Activated naive CD4-positive, alpha-beta T cell treated with anti-CD3 and anti-CD28 coated beads, Interleukin-2, amount 50 U/mL, for 72 hours (primary cell): Measurements from ENCODE around the gene SH3BP5L. TPM values are rescaled to one million over a fixed set of nuclear protein-coding genes. Genes with fewer than 3 reads are reported as not detected.
"Not testable (repeated sequence)": the region's sequence is repeated elsewhere in the genome, so short reads cannot be mapped to it uniquely, and the experiment has no call there.

Experiments
- ATAC-seq, 2 donors: fragments of 150-1000 bp; cut with Tn5 transposase; 2 replicates each; pipeline ENCODE4 v1.10.0; 2021; ENCODE audit warnings: mild to moderate bottlenecking in 2 of 2, moderate library complexity in 2 of 2
- DNase-seq, 2 donors: peaks; one replicate each; pipeline ENCODE4 v3.0.0; 2021 to 2022; ENCODE audit warnings: low spot score in 2 of 2
- H3K27ac Mint-ChIP-seq, 2 donors: one replicate each; pipeline ENCODE4 v1.8.0; 2022; ENCODE audit warnings: mild to moderate bottlenecking in 2 of 2, mixed read lengths in 2 of 2
- H3K36me3 Mint-ChIP-seq, 2 donors: one replicate each; pipeline ENCODE4 v1.8.0; 2022; ENCODE audit warnings: mixed read lengths in 2 of 2
- H3K9me3 Mint-ChIP-seq, 2 donors: one replicate each; pipeline ENCODE4 v1.8.0; 2022; ENCODE audit warnings: mixed read lengths in 2 of 2
- total RNA-seq, 2 donors: library from RNA; stranded (reverse); gene quantifications; one replicate each; pipeline ENCODE4 v1.2.3, GENCODE V29; 2022

Gene SH3BP5L
- total RNA-seq, 2 donors from 2014 or later, result 19.3 to 33.9 TPM

DNA sequence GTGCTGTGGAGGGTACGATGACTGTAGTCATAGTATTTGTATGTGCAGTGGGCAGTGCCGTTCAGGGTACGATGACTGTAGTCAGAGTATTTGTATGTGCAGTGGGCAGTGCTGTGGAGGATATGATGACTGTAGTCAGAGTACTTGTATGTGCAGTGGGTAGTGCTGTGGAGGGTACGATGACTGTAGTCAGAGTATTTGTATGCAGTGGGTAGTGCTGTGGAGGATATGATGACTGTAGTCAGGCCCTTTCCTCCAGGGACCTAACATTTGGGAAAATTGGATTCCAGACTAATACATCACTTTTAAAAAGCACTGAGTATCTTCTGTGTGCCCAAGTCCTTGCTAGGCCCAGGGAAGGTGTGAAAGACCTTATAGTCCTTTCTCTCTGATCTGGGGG is 15.2 kb upstream of the SH3BP5L start:
- no peak for ATAC-seq
- H3K36me3 Mint-ChIP-seq, result no peaks in the 10 kb centered on the region
- DNase-seq, result no peak
- no peaks in the 10 kb centered on the region for H3K9me3 Mint-ChIP-seq
- H3K27ac Mint-ChIP-seq, result peak overlapping the region in 1 of 2 donors; percentile 36

GRCh38 chr1:248839168-248839555 is 13.4 kb upstream of the SH3BP5L start:
- DNase-seq, result no peak
- Mint-ChIP-seq H3K9me3 (no peaks in the 10 kb centered on the region), H3K27ac (peak overlapping the region in 1 of 2 donors; percentile 91), H3K36me3 (no peaks in the 10 kb centered on the region)
- ATAC-seq, result no peak

DNA sequence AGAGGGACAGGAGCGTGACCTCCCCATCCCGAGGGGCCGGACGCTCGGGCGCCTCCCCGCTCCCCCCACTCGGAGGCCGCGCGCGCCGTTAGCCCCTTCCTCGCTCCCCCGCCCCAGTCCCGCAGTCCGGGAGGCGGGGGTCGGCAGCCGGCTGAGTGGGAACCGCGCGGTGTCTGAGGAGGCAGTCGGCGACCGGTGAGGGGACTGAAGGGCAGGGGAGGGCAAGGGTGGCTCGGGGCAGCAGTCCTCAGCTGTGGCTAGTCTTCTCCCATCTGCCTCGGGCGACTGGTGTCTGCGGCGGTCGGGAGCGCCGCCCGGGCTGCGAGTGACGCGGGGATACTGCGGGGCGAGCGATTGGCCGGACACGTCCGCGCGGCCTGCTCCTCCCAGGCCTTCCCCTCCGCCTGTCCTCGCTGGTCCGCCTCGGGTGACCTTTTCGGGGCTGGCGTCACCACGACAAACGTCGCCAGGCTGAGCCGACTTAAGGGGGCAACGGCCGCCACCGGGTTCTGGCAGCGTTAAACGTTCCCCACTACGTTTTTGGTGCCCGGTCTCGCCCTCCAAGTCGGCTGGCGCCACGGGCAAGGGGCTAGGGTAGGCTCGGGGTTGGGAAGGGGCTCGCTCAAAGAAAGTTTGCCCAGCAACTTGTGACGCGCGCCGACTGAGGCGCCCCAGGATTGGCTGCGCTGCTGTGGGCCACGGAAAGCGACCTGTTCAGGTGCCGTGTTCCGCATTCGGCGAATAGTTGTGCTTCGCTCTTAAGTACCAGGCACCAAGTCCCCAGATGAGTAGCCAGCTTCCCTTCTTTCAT is 12.8 kb upstream of the SH3BP5L start:
- H3K36me3 Mint-ChIP-seq, result no peaks in the 10 kb centered on the region
- H3K9me3 Mint-ChIP-seq, result no peaks in the 10 kb centered on the region
- ATAC-seq, result peak; percentile 76 to 83
- H3K27ac Mint-ChIP-seq, result peak overlapping the region in 1 of 2 donors; percentile 91
- peak; percentile 85 to 92 for DNase-seq

DNA sequence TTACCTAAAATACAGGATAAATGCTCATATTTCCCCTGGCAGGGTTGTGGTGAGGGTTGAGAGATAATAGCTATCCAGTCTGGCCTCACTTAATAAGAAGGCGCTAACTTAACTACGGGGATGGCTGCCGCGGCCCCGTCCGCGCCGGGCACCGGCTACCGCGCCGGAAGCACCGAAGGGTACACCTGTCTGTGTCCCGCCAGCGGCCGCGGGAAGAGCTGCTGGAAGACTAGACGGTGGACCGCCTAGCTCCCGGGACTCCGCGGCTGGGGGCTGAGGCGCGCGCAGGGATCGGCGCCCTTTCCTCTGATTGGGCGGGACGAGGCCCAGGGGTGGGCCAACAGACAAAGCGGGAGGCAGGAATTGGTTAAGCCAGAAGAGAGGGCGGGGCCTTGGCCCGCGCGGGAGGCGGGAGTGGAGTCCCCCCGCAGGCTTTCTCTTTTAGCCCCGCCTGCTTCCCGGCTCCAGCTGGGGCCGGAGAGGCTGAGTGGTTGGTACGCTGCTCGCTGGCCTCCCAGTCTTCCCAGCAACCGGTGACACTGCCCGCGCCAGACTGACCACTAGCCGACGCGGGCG is 12.2 kb upstream of the SH3BP5L start, which contains the start of gene ZNF672:
Gene ZNF672 (plus strand): TSS at position 444 of the 576 bp plus-strand sequence. CDS start 9,051 bp downstream, outside the sequence.
- peak; percentile 80 to 89 for ATAC-seq
- H3K27ac Mint-ChIP-seq, result peak within 1 kb of the TSS in 1 of 2 donors; percentile 91

DNA sequence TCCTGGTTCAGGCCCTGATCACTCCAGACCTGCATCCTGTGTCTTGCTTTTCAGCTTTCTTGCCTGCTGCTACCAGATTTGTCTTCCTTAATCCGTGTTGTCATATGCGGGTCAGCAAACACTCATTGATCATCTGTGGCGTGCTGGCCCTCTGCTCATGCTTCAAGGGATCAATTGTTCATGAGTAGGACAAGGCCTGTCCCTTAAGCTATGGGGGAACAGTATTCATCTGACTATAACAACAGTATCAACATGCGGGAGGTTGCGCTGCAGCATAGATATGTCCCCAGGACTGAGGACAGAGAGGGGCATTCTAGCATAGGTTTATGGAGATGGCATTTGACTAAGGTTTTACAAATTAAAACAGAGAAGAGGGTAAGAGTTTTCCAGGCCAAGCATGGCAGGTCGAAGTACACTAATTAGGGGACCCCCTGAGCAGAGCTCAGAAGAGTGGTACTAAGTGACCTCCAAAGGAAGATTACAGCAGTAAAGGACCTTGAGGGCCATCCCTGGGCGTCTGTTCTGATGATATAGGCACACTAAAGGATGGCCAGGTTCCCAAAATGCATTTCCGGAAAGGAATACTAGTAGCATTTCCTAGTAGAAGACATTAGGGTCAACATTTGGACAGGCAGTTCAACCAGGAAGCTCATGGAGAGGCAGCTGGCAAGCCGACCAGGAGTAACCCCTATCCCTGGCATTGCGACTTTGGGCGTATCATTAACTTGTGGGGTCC is 11.5 kb upstream of the SH3BP5L start:
- H3K27ac Mint-ChIP-seq, result peak overlapping the region in 1 of 2 donors; percentile 9
- ATAC-seq, result no peak
- H3K36me3 Mint-ChIP-seq, result no peaks in the 10 kb centered on the region
- H3K9me3 Mint-ChIP-seq, result no peaks in the 10 kb centered on the region
- peak in 1 of 2 donors; percentile 35 for DNase-seq

More for the DNA sequence above, 12.2 kb upstream of the SH3BP5L start, which contains the start of gene ZNF672:
- Mint-ChIP-seq H3K36me3 (no peaks in the 10 kb centered on the region), H3K9me3 (no peaks in the 10 kb centered on the region)
- DNase-seq, result peak; percentile 93 to 96

DNA sequence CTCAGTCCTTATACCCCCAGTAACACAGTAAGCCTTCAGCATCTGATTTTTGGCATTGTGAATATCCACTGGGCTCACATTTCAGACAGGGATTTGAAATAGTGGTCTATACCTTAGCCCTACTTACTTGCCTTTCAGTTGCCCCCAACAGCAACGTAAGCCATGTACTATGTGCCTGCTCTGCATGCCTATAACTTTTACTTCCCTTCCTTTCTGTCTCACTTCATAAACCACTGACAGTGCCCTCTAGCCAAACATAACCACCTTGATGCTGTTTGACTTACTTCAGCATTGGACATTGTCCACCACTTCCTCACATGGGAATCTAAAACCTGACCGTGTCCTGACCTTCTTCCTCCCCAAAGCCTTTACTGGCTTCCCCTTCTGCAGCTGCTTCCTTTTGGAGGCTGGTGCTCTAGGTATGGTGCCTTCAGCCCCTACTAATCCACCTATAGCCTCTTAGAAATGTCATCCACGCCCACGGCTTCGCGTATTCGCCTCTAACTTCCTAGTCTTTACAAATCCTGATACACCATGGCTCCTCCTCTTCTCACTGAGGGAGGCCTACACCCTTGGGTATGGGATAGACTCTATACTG is 8.7 kb upstream of the SH3BP5L start:
- Mint-ChIP-seq H3K36me3 (no peaks in the 10 kb centered on the region), H3K27ac (no peak overlapping the region), H3K9me3 (no peaks in the 10 kb centered on the region)
- ATAC-seq (no peak), DNase-seq (peak in 1 of 2 donors; percentile 41)

GRCh38 chr1:248831842-248832241 is 6.1 kb upstream of the SH3BP5L start:
- Mint-ChIP-seq H3K9me3 (no peaks in the 10 kb centered on the region), H3K27ac (no peak overlapping the region), H3K36me3 (no peaks in the 10 kb centered on the region)
- ATAC-seq (no peak), DNase-seq (no peak)

DNA sequence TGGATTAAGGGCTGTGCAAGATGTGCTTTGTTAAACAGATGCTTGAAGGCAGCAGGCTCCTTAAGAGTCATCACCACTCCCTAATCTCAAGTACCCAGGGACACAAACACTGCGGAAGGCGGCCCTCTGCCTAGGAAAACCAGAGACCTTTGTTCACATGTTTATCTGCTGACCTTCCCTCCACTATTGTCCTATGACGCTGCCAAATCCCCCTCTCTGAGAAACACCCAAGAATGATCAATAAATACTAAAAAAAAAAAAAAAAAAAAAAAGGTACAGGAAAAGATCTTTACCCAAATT is 5.0 kb upstream of the SH3BP5L start:
- not testable (repeated sequence) for DNase-seq, H3K36me3 Mint-ChIP-seq, ATAC-seq, H3K9me3 Mint-ChIP-seq, H3K27ac Mint-ChIP-seq

- no peaks in the 10 kb centered on the region for H3K9me3 Mint-ChIP-seq
- no peak for ATAC-seq
- peaks cover 11 to 16% of the 10 kb centered on the region in 2 donors for H3K36me3 Mint-ChIP-seq
- H3K27ac Mint-ChIP-seq, result peak overlapping the region in 1 of 2 donors; percentile 18
- DNase-seq, result no peak
These were observed 3.1 kb upstream of the SH3BP5L start for GRCh38 chr1:248828845-248829244.

GRCh38 chr1:248825573-248825908 is 174 bp downstream of the SH3BP5L start:
- peak; percentile 5 to 7 for ATAC-seq
- DNase-seq, result no peak
- H3K36me3 Mint-ChIP-seq, result peaks cover 15 to 20% of the 10 kb centered on the region in 2 donors
- H3K9me3 Mint-ChIP-seq, result no peaks in the 10 kb centered on the region
- H3K27ac Mint-ChIP-seq, result peak overlapping the region; percentile 97 to 99

GRCh38 chr1:248825136-248825535 is 579 bp downstream of the SH3BP5L start:
- H3K9me3 Mint-ChIP-seq, result no peaks in the 10 kb centered on the region
- peak overlapping the region; percentile 97 to 99 for H3K27ac Mint-ChIP-seq
- DNase-seq (peak in 1 of 2 donors; percentile 56), ATAC-seq (no peak)
- peaks cover 19 to 21% of the 10 kb centered on the region in 2 donors for H3K36me3 Mint-ChIP-seq

- ATAC-seq (no peak), DNase-seq (peak in 1 of 2 donors; percentile 55)
- Mint-ChIP-seq H3K36me3 (peaks cover 21 to 22% of the 10 kb centered on the region in 2 donors), H3K27ac (peak overlapping the region; percentile 97 to 99), H3K9me3 (no peaks in the 10 kb centered on the region)
These were observed 1.0 kb downstream of the SH3BP5L start for GRCh38 chr1:248824701-248825100.

- H3K36me3 Mint-ChIP-seq, result peaks cover 21 to 23% of the 10 kb centered on the region in 2 donors
- peak in 1 of 2 donors; percentile 13 for DNase-seq
- no peak for ATAC-seq
- H3K27ac Mint-ChIP-seq, result peak overlapping the region; percentile 97 to 99
- no peaks in the 10 kb centered on the region for H3K9me3 Mint-ChIP-seq
These were observed 1.4 kb downstream of the SH3BP5L start for GRCh38 chr1:248824301-248824700.

GRCh38 chr1:248823517-248824001 is 2.2 kb downstream of the SH3BP5L start:
- Mint-ChIP-seq H3K27ac (peak overlapping the region in 1 of 2 donors; percentile 67), H3K36me3 (peaks cover 21 to 29% of the 10 kb centered on the region in 2 donors), H3K9me3 (no peaks in the 10 kb centered on the region)
- no peak for ATAC-seq
- peak in 1 of 2 donors; percentile 53 for DNase-seq

DNA sequence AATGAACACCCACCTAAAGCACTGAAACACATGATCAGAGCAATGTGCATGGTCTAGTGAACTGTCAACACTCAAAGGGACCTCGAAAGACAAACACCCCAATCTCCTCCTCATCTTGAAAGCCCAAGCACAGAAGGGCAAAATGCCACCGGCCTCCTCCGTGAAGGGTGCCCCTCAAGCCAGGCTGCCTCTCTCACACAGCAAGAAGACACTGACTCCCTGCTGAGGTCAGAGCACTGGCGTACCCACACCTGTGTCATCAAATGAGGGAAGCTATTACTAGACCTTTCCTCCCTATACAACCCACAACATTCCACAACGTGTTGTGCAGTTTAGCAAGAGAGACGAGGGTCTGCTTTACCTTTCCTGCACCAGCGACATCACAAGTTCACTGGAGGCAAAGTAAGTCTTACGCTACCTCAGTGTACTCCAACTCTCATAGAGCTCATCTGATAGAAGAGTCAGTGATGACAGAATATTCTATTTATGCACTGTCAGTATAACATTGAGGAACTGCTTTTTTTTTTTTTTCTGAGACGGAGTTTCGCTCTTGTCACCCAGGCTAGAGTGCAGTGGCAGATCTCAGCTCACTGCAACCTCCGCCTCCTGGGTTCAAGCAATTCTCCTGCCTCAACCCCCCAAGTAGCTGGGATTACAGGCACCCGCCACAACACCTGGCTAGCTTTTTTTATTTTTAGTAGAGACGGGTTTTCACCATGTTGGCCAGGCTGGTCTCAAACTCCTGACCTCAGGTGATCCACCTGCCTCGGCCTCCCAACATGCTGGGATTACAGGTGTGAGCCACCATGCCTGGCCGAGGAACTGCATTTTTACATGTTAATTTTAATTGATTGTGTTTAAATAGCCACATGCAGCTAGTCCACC is 3.3 kb downstream of the SH3BP5L start:
- ATAC-seq, result no peak
- Mint-ChIP-seq H3K27ac (no peak overlapping the region), H3K36me3 (peaks cover 24 to 38% of the 10 kb centered on the region in 2 donors), H3K9me3 (no peaks in the 10 kb centered on the region)
- peak in 1 of 2 donors; percentile 41 for DNase-seq

- Mint-ChIP-seq H3K27ac (no peak overlapping the region), H3K9me3 (no peaks in the 10 kb centered on the region), H3K36me3 (peaks cover 29 to 46% of the 10 kb centered on the region in 2 donors)
- DNase-seq, result peak in 1 of 2 donors; percentile 47
- ATAC-seq, result no peak
These were observed 4.1 kb downstream of the SH3BP5L start for GRCh38 chr1:248821641-248822040.
